ENCODE results near the gene ELL2.
A peak's percentile ranks its signal among the peaks of the same experiment; 100 is the strongest.
"Not testable (repeated sequence)": the region's sequence is repeated elsewhere in the genome, so short reads cannot be mapped to it uniquely, and the experiment has no call there.

Gene ELL2

GRCh38 chr5:95858023-95858461 lies 103.6 kb downstream of the ELL2 start:
- no peak for DNase-seq (ENCODE audit: low read depth)
- no peak for TF ChIP-seq CTCF (IDR thresholded peaks at IDR 0.05; ENCODE audit: control insufficient read depth, extremely low read depth, insufficient read depth)
- no peak overlapping the region for H3K4me3 ChIP-seq (ENCODE audit: low read depth, low read length)

- TF ChIP-seq CTCF (IDR thresholded peaks at IDR 0.05; ENCODE audit: control insufficient read depth, extremely low read depth, insufficient read depth) = no peak
- DNase-seq (ENCODE audit: low read depth) = peak; percentile 77
- no peak overlapping the region for H3K4me3 ChIP-seq (ENCODE audit: low read depth, low read length)
Observed at GRCh38 chr5:95857185-95857945, 104.3 kb downstream of the ELL2 start.

GRCh38 chr5:95856501-95856981 lies 105.1 kb downstream of the ELL2 start:
- TF ChIP-seq CTCF (IDR thresholded peaks at IDR 0.05; ENCODE audit: control insufficient read depth, extremely low read depth, insufficient read depth) = no peak
- DNase-seq (ENCODE audit: low read depth) = no peak
- H3K4me3 ChIP-seq (ENCODE audit: low read depth, low read length) = no peak overlapping the region

- no peak overlapping the region for H3K4me3 ChIP-seq (ENCODE audit: low read depth, low read length)
- no peak for DNase-seq (ENCODE audit: low read depth)
- no peak for TF ChIP-seq CTCF (IDR thresholded peaks at IDR 0.05; ENCODE audit: control insufficient read depth, extremely low read depth, insufficient read depth)
Observed at GRCh38 chr5:95853490-95853889, 108.2 kb downstream of the ELL2 start.

GRCh38 chr5:95852567-95852966 lies 109.1 kb downstream of the ELL2 start:
- H3K4me3 ChIP-seq (ENCODE audit: low read depth, low read length) = no peak overlapping the region
- no peak for DNase-seq (ENCODE audit: low read depth)
- no peak for TF ChIP-seq CTCF (IDR thresholded peaks at IDR 0.05; ENCODE audit: control insufficient read depth, extremely low read depth, insufficient read depth)

- not testable (repeated sequence) for DNase-seq (ENCODE audit: low read depth); H3K4me3 ChIP-seq (ENCODE audit: low read depth, low read length)
Observed at GRCh38 chr5:95851141-95851540, 110.5 kb downstream of the ELL2 start.

GRCh38 chr5:95850391-95850894 lies 111.2 kb downstream of the ELL2 start:
- H3K4me3 ChIP-seq (ENCODE audit: low read depth, low read length) = no peak overlapping the region
- TF ChIP-seq CTCF (IDR thresholded peaks at IDR 0.05; ENCODE audit: control insufficient read depth, extremely low read depth, insufficient read depth) = no peak
- DNase-seq (ENCODE audit: low read depth) = no peak

Measured in LNCaP clone FGC (cell line).